CMK (cell line): ENCODE measurements around the gene KDM4B.

Experiments used
- DNase-seq: peaks from one replicate; pipeline ENCODE4 v3.0.0-alpha.2; 2010; ENCODE audit warnings: low read depth

KDM4B gene

DNA sequence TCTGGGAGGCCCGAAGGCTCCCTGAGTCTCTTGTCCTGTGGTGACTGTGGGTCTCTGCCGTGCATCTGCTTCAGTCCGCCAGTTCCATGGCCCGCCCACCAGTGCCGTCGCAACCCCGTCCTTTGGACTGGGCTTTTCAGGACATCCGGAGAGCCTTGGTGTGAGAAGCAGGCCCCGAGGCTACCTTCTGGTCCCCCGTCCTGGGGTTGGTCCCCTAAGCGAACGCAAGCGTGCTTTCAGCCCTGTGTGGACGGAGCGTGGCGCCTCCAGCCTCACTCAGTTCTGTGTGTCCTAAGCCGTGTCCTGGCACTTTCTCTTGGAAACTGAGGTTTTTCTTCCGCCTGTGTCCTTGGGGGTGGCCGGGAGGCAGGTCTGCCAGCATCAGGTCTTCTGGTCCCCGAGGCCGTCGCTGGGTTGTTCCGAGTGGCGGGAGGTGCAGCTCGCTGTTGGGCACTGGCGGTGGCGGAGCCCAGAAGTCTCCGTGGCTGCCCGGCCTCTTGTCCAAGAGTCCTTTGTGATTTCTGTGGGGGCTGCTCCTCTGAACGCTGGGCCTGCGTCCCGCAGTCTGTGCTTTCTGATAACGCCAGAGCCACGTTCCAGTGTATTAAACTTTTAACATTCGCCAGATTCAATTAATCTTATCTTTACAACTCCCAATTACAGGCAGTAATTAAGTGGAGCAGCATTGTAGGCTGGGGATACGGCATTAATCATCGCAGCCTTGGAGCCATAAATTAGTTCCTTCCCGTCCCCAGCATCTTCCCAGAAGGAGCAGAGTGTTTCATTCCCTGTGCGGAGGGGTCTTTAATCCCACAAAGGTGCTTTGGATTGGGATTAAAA lies 99.5 kb downstream of the KDM4B start:
- DNase-seq = no peak

DNA sequence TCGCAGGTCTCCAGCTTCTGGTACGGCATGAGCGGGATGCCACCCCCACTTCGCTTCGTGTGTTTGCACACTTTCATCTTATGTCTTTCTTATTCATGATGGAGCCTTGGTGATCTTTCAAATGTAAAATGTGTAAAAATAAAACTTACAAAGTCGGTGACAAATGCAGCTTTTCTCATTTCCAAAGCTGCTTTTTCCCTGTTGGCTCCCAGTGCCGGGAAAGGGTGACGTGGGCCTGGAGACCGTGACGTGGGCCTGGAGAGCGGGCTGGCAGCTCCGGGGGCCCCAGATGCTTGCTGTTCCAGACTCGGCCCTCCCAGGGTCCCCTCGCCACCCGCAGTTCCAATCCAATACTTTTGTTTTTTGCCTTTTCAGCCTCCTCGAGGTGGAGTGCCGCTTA lies 101.4 kb downstream of the KDM4B start:
- DNase-seq = no peak

GRCh38 chr19:5070930-5071329 lies 102.0 kb downstream of the KDM4B start:
- DNase-seq = no peak

- no peak for DNase-seq
These were observed 102.7 kb downstream of the KDM4B start for GRCh38 chr19:5071579-5071978.

DNA sequence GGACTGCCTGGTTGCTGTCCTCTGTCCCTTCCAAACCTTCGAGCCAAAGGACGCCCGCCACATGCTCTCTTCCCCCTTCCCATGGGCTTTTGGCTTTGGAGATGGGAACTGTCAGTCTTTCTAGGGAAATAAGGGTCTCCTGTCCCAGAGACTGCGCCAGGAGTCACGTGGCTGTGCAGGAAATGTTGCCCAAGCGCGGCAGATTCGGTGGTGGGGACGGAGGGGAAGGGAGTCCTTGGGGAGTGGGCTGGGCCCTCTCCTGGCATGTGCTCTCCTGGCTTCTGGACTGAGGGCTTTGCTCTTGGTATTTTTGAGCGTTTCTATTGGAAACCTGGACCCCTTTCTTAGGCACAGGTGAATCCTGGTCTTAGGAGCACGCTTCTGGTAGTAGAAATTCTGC lies 103.2 kb downstream of the KDM4B start:
- DNase-seq = no peak

GRCh38 chr19:5073153-5073844 lies 104.4 kb downstream of the KDM4B start:
- no peak for DNase-seq

DNA sequence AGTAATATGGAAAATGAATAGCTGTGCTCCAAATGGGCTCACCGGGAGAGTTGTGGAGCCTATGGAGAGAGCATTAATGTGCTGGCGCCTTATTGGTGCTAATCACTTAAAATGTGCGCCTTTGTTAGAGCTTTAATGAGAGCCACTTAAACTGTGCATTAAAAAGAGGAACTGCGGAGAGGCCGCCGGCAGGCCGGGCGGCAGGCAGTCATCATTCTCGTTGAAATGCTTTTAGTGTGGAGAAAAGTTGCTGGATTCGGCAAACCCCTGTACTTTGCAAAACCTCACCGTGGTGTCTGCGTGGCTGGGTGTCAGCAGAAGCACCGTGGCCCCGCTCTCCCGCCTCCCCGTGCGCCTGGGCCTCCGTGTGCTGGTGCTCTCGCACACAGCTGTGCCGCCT lies 105.5 kb downstream of the KDM4B start:
- DNase-seq = no peak

DNA sequence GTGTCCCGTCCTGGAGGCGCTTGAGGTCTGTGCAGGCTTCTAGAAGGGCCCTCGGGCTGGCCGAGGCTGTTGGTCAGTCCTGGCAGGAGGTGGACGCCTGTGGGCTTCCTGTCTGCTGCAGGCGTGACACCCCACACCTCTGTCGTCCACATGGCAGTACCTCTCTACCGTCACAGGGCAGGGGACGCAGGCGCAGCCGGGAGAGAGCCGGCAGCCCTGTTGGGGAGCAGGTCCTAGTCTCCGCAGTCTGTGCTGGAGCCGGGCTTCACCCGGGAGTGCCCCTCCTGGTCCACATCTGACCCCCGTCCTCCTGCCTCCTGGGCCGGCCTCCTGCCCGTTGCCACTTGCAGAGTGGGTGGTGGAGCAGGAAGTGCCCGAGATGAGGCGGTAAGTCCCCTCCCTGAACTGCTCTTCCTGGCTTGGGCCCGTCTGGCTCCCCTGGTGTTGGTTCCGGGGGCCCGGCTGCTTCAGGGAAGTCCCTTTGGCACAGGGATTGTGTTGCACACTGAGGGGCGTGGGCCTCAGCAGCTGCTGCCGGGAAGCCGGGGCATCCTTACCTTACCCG lies 106.0 kb downstream of the KDM4B start:
- no peak for DNase-seq

- DNase-seq = no peak
These were observed 106.7 kb downstream of the KDM4B start for GRCh38 chr19:5075597-5075996.

DNA sequence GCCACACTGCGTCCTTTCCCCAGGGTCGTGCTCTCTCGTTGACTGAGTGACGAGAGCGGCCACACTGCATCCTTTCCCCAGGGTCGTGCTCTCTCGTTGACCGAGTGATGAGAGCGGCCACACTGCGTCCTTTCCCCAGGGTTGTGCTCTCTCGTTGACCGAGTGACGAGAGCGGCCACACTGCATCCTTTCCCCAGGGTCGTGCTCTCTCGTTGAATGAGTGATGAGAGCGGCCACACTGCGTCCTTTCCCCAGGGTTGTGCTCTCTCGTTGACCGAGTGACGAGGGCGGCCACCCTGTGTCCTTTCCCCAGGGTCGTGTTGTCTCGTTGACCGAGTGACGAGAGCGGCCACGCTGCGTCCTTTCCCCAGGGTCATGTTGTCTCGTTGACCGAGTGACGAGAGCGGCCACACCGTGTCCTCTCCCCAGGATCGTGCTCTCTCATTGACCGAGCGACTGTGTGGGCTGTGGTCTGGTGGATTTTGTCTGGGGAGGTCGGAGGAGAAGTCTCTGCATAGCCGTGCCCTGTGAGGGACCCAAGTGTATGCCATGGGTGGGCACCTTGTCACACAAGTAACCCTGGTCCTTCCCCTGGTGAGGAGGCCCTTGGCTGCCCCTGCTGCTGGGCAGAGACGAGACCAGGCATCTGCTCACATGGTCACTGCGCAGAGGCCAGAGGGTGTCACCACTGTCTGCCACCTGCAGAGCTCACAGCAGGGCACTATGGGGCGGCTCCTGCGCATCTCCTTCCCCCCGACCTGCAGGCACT lies 107.7 kb downstream of the KDM4B start:
- DNase-seq = no peak

GRCh38 chr19:5077209-5077515 lies 108.2 kb downstream of the KDM4B start:
- DNase-seq = no peak

- DNase-seq = no peak
These were observed 109.3 kb downstream of the KDM4B start for GRCh38 chr19:5078182-5078581.

DNA sequence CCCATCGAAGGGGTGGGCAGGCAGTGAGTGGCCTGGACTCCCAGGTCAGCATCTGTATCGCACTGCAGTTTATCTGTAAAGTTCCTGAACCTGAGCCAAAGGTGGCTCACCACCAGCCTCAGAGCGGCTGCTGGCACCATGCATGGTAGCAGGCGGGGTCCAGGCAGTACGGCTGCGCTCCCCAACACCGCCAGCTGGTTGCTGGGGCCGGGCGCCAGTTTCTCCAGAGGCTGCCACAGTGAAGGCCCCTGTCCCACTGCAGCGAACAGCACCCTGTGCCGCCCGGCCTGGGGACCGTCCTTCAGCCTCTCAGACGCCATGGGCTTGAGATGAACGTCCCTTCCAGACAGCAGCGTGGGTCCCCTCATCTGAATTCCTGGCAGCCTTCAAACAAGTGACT lies 109.8 kb downstream of the KDM4B start:
- no peak for DNase-seq

GRCh38 chr19:5079071-5079774 lies 110.3 kb downstream of the KDM4B start:
- no peak for DNase-seq

- DNase-seq = no peak
These were observed 111.2 kb downstream of the KDM4B start for GRCh38 chr19:5080030-5080654.

DNA sequence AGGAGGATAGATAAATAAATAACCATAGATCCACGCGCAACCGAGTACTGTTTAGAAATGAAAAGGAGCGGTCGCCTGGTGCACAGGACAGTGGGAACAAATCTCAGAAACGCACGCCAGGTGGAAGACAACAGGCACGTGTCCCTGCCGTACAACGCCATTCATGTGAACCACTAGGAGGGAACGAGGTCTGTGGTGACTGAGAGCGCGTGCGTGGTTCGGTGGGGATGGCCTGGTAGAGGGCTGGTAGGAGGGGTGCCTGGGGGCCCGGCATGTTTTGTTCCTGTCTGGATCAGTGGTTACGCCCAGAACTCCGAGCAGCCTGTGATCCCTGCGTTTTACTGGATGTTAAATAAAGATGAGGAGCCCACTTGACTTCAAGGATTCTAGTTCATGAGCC lies 111.9 kb downstream of the KDM4B start:
- no peak for DNase-seq

- no peak for DNase-seq
These were observed 112.7 kb downstream of the KDM4B start for GRCh38 chr19:5081443-5082161.

GRCh38 chr19:5083547-5083965 lies 114.6 kb downstream of the KDM4B start:
- no peak for DNase-seq

DNA sequence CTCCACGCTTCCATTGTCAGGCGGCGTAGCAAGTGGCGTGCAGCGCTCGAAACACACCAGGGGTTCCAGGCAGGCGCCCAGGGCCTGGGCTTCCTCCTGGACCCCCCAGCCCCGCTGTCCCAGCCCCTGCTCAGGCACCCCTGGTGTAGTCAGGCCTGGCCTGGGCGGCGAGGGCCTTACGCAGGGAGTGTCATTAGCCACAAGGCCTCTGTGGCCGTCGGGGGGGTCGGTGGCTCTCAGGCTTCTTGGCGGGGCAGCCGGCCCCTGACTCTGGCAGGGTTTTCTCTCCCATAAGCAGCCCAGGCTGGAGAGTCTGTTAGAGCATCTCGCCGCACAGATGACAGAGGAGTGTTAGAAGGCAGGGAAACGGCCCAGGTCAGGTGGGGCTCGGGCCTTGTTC lies 116.7 kb downstream of the KDM4B start:
- no peak for DNase-seq

- no peak for DNase-seq
These were observed 117.3 kb downstream of the KDM4B start for GRCh38 chr19:5086230-5086629.
